Measurements from ENCODE around the gene SORBS1.

GRCh38 chr10:95360122-95360714 lies 201.0 kb downstream of the SORBS1 start:
- TF ChIP-seq PATZ1 (CRISPR knock-in tag; IDR thresholded peaks at IDR 0.05; ENCODE audit: borderline replicate concordance) (no peak), TSHZ2 (CRISPR knock-in tag; IDR thresholded peaks at IDR 0.05) (no peak), ZFP3 (CRISPR knock-in tag; IDR thresholded peaks at IDR 0.05) (no peak), RARB (CRISPR knock-in tag; IDR thresholded peaks at IDR 0.05) (no peak), ZNF8 (CRISPR knock-in tag; IDR thresholded peaks at IDR 0.05) (no peak), ZC3H10 (CRISPR knock-in tag; IDR thresholded peaks at IDR 0.05) (no peak), BACH2 (CRISPR knock-in tag; IDR thresholded peaks at IDR 0.05; ENCODE audit: borderline replicate concordance) (no peak), ESRRG (CRISPR knock-in tag; IDR thresholded peaks at IDR 0.05) (no peak), TOX (CRISPR knock-in tag; IDR thresholded peaks at IDR 0.05; ENCODE audit: borderline replicate concordance) (no peak), ISL1 (CRISPR knock-in tag; IDR thresholded peaks at IDR 0.05) (no peak), OSR1 (CRISPR knock-in tag; IDR thresholded peaks at IDR 0.05) (no peak), SNAI2 (CRISPR knock-in tag; IDR thresholded peaks at IDR 0.05) (no peak)
- TF ChIP-seq, protein P1, sequence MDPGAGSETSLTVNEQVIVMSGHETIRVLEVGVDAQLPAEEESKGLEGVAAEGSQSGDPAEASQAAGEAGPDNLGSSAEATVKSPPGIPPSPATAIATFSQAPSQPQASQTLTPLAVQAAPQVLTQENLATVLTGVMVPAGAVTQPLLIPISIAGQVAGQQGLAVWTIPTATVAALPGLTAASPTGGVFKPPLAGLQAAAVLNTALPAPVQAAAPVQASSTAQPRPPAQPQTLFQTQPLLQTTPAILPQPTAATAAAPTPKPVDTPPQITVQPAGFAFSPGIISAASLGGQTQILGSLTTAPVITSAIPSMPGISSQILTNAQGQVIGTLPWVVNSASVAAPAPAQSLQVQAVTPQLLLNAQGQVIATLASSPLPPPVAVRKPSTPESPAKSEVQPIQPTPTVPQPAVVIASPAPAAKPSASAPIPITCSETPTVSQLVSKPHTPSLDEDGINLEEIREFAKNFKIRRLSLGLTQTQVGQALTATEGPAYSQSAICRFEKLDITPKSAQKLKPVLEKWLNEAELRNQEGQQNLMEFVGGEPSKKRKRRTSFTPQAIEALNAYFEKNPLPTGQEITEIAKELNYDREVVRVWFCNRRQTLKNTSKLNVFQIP (CRISPR knock-in tag; IDR thresholded peaks at IDR 0.05; ENCODE audit: borderline replicate concordance, low read depth) = no peak
- TF ChIP-seq, protein P2, sequence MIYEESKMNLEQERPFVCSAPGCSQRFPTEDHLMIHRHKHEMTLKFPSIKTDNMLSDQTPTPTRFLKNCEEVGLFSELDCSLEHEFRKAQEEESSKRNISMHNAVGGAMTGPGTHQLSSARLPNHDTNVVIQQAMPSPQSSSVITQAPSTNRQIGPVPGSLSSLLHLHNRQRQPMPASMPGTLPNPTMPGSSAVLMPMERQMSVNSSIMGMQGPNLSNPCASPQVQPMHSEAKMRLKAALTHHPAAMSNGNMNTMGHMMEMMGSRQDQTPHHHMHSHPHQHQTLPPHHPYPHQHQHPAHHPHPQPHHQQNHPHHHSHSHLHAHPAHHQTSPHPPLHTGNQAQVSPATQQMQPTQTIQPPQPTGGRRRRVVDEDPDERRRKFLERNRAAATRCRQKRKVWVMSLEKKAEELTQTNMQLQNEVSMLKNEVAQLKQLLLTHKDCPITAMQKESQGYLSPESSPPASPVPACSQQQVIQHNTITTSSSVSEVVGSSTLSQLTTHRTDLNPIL (CRISPR knock-in tag; IDR thresholded peaks at IDR 0.05; ENCODE audit: low read depth) = no peak

All from SK-N-SH treated with all-trans-retinoic acid at 6 μM for 48 hours (cell line).